BLaER1 treated with 17β-estradiol and CSF1 and Interleukin-3, amounts not matched to agents 10 nM and 100 nM (cell line): ENCODE measurements around the gene DYDC2.

Source experiments
- H3K27ac ChIP-seq, 11 experiments: shearing (Covaris generic); formaldehyde crosslinking; 2 replicates each; pipeline ENCODE4 v1.8.1; 2022
- H3K27me3 ChIP-seq, 11 experiments: shearing (Covaris generic); formaldehyde crosslinking; 2 replicates each; pipeline ENCODE4 v1.8.1; 2022
- H3K36me3 ChIP-seq, 11 experiments: shearing (Covaris generic); formaldehyde crosslinking; 2 replicates each; pipeline ENCODE4 v1.8.1; 2022
- H3K4me1 ChIP-seq, 10 experiments: shearing (Covaris generic); formaldehyde crosslinking; 2 replicates each; pipeline ENCODE4 v1.8.1; 2022
- H3K4me2 ChIP-seq, 11 experiments: shearing (Covaris generic); formaldehyde crosslinking; 2 replicates each; pipeline ENCODE4 v1.8.1; 2022
- H3K4me3 ChIP-seq, 10 experiments: shearing (Covaris generic); formaldehyde crosslinking; 2 replicates each; pipeline ENCODE4 v1.8.1; 2022
- H3K9ac ChIP-seq, 11 experiments: shearing (Covaris generic); formaldehyde crosslinking; 2 replicates each; pipeline ENCODE4 v1.8.1; 2022
- H3K9me3 ChIP-seq, 11 experiments: shearing (Covaris generic); formaldehyde crosslinking; replicated peaks in 1 of 11; 2 replicates each; pipeline ENCODE4 v1.8.1; 2022
- H4K20me1 ChIP-seq, 11 experiments: shearing (Covaris generic); formaldehyde crosslinking; 2 replicates each; pipeline ENCODE4 v1.8.1; 2022
- Cebpa-rat ChIP-seq, 11 experiments: shearing (Covaris generic); IDR thresholded peaks; 2 replicates each; pipeline ENCODE4 v1.8.1; 2022

DYDC2 gene

GRCh38 chr10:80406204-80406603 lies 49.6 kb downstream of the DYDC2 start:
- peaks cover 29 to 46% (median 38%) of the 10 kb centered on the region in 10 experiments for H3K4me1 ChIP-seq
- H3K36me3 ChIP-seq: peaks cover 0 to 9% (median 0%) of the 10 kb centered on the region in 11 experiments; a peak in 1 of 22 replicates
- peak overlapping the region in 6 of 11 experiments; percentile 3 to 36 (median 20); a peak in 7 of 22 replicates for H3K4me2 ChIP-seq
- no peak for TF ChIP-seq Cebpa-rat (IDR thresholded peaks at IDR 0.05)
- no peak overlapping the region for H3K9ac ChIP-seq
- peaks cover 0 to 6% (median 0%) of the 10 kb centered on the region in 11 experiments; a peak in 3 of 22 replicates for H4K20me1 ChIP-seq
- no peaks in the 10 kb centered on the region for H3K9me3 ChIP-seq
- H3K4me3 ChIP-seq: no peak overlapping the region
- no peak overlapping the region for H3K27ac ChIP-seq
- no peaks in the 10 kb centered on the region for H3K27me3 ChIP-seq

- Histone ChIP-seq H3K4me1 (peaks cover 39 to 62% (median 54%) of the 10 kb centered on the region in 10 experiments), H3K9me3 (no peaks in the 10 kb centered on the region), H4K20me1 (peaks cover 0 to 7% (median 0%) of the 10 kb centered on the region in 11 experiments; a peak in 4 of 22 replicates), H3K4me3 (peak overlapping the region; percentile 69 to 97 (median 85)), H3K36me3 (peaks cover 0 to 13% (median 0%) of the 10 kb centered on the region in 11 experiments; a peak in 1 of 22 replicates), H3K9ac (peak overlapping the region; percentile 78 to 87 (median 84)), H3K27ac (peak overlapping the region; percentile 58 to 84 (median 78); a peak in 20 of 22 replicates), H3K27me3 (no peaks in the 10 kb centered on the region), H3K4me2 (peak overlapping the region; percentile 90 to 99 (median 94))
- TF ChIP-seq Cebpa-rat (IDR thresholded peaks at IDR 0.05): no peak
Measured at GRCh38 chr10:80407812-80408241, 51.2 kb downstream of the DYDC2 start.

GRCh38 chr10:80408242-80409101 lies 51.9 kb downstream of the DYDC2 start, which contains the start of gene PRXL2A:
TSS of gene PRXL2A (plus strand) at chr10:80408551. CDS start at chr10:80420468, 11,917 bp downstream.
- Histone ChIP-seq H3K4me3 (peak within 1 kb of the TSS; percentile 69 to 97 (median 85)), H3K4me1 (peaks cover 46 to 68% (median 61%) of the 10 kb centered on the region in 10 experiments), H3K36me3 (peaks cover 0 to 15% (median 0%) of the 10 kb centered on the region in 11 experiments; a peak in 2 of 22 replicates), H3K4me2 (peak within 1 kb of the TSS; percentile 90 to 99 (median 94)), H3K27me3 (no peaks in the 10 kb centered on the region), H4K20me1 (peaks cover 0 to 10% (median 0%) of the 10 kb centered on the region in 11 experiments; a peak in 7 of 22 replicates), H3K9ac (peak within 1 kb of the TSS; percentile 78 to 87 (median 84)), H3K9me3 (no peaks in the 10 kb centered on the region), H3K27ac (peak within 1 kb of the TSS; percentile 58 to 84 (median 78); a peak in 21 of 22 replicates)
- no peak for TF ChIP-seq Cebpa-rat (IDR thresholded peaks at IDR 0.05)

- Histone ChIP-seq H3K36me3 (peaks cover 0 to 21% (median 0%) of the 10 kb centered on the region in 11 experiments; a peak in 2 of 22 replicates), H3K4me1 (peaks cover 52 to 75% (median 67%) of the 10 kb centered on the region in 10 experiments), H3K9me3 (no peaks in the 10 kb centered on the region), H3K4me3 (peak overlapping the region; percentile 69 to 97 (median 85)), H3K27me3 (no peaks in the 10 kb centered on the region), H3K27ac (peak overlapping the region in 10 of 11 experiments; percentile 63 to 84 (median 79); a peak in 20 of 22 replicates), H3K4me2 (peak overlapping the region; percentile 90 to 99 (median 94)), H4K20me1 (peaks cover 0 to 17% (median 0%) of the 10 kb centered on the region in 11 experiments; a peak in 8 of 22 replicates), H3K9ac (peak overlapping the region; percentile 78 to 87 (median 84))
- TF ChIP-seq Cebpa-rat (IDR thresholded peaks at IDR 0.05): no peak
Measured at GRCh38 chr10:80409121-80409520, 52.5 kb downstream of the DYDC2 start.

GRCh38 chr10:80410122-80410521 lies 53.5 kb downstream of the DYDC2 start:
- no peak overlapping the region for H3K27ac ChIP-seq
- no peak for TF ChIP-seq Cebpa-rat (IDR thresholded peaks at IDR 0.05)
- no peaks in the 10 kb centered on the region for H3K27me3 ChIP-seq
- peaks cover 0 to 25% (median 2%) of the 10 kb centered on the region in 11 experiments; a peak in 9 of 22 replicates for H4K20me1 ChIP-seq
- peak overlapping the region in 3 of 11 experiments; percentile 16 to 87 (median 86); a peak in 4 of 22 replicates for H3K9ac ChIP-seq
- peak overlapping the region in 2 of 10 experiments; percentile 82 to 91; a peak in 2 of 20 replicates for H3K4me3 ChIP-seq
- peaks cover 0 to 31% (median 5%) of the 10 kb centered on the region in 11 experiments; a peak in 6 of 22 replicates for H3K36me3 ChIP-seq
- no peaks in the 10 kb centered on the region for H3K9me3 ChIP-seq
- peaks cover 57 to 85% (median 70%) of the 10 kb centered on the region in 10 experiments for H3K4me1 ChIP-seq
- H3K4me2 ChIP-seq: peak overlapping the region; percentile 90 to 99 (median 94)

- Histone ChIP-seq H3K27me3 (no peaks in the 10 kb centered on the region), H3K4me3 (no peak overlapping the region), H3K4me1 (peaks cover 57 to 81% (median 71%) of the 10 kb centered on the region in 10 experiments), H3K9me3 (no peaks in the 10 kb centered on the region), H3K27ac (no peak overlapping the region), H3K9ac (peak overlapping the region in 2 of 11 experiments; percentile 86 to 87; a peak in 2 of 22 replicates), H4K20me1 (peaks cover 0 to 25% (median 5%) of the 10 kb centered on the region in 11 experiments; a peak in 9 of 22 replicates), H3K4me2 (peak overlapping the region; percentile 39 to 99 (median 93); a peak in 20 of 22 replicates), H3K36me3 (peaks cover 0 to 36% (median 7%) of the 10 kb centered on the region in 11 experiments; a peak in 6 of 22 replicates)
- no peak for TF ChIP-seq Cebpa-rat (IDR thresholded peaks at IDR 0.05)
Measured at GRCh38 chr10:80410578-80411145, 54.1 kb downstream of the DYDC2 start.

GRCh38 chr10:80411267-80411668 lies 54.7 kb downstream of the DYDC2 start:
- Histone ChIP-seq H3K4me2 (peak overlapping the region; percentile 39 to 98 (median 90); a peak in 21 of 22 replicates), H3K4me3 (no peak overlapping the region), H3K9ac (no peak overlapping the region), H4K20me1 (peaks cover 0 to 25% (median 5%) of the 10 kb centered on the region in 11 experiments; a peak in 10 of 22 replicates), H3K27me3 (no peaks in the 10 kb centered on the region), H3K4me1 (peaks cover 57 to 81% (median 68%) of the 10 kb centered on the region in 10 experiments), H3K9me3 (no peaks in the 10 kb centered on the region), H3K27ac (no peak overlapping the region), H3K36me3 (peaks cover 0 to 42% (median 7%) of the 10 kb centered on the region in 11 experiments; a peak in 8 of 22 replicates)
- TF ChIP-seq Cebpa-rat (IDR thresholded peaks at IDR 0.05): no peak

- Histone ChIP-seq H3K4me2 (peak overlapping the region in 10 of 11 experiments; percentile 39 to 98 (median 80); a peak in 16 of 22 replicates), H3K4me3 (no peak overlapping the region)
- TF ChIP-seq Cebpa-rat (IDR thresholded peaks at IDR 0.05): no peak
Measured at GRCh38 chr10:80411681-80412220, 55.2 kb downstream of the DYDC2 start.

More at GRCh38 chr10:80411681-80412220, 55.2 kb downstream of the DYDC2 start:
- peaks cover 0 to 43% (median 8%) of the 10 kb centered on the region in 11 experiments; a peak in 8 of 22 replicates for H3K36me3 ChIP-seq
- H3K27me3 ChIP-seq: no peaks in the 10 kb centered on the region
- peaks cover 57 to 84% (median 68%) of the 10 kb centered on the region in 10 experiments for H3K4me1 ChIP-seq
- H3K9me3 ChIP-seq: no peaks in the 10 kb centered on the region
- no peak overlapping the region for H3K9ac ChIP-seq
- no peak overlapping the region for H3K27ac ChIP-seq
- peaks cover 0 to 28% (median 7%) of the 10 kb centered on the region in 11 experiments; a peak in 10 of 22 replicates for H4K20me1 ChIP-seq
